LHCN-M2 (cell line): ENCODE results near the gene NSUN3. TPM values are rescaled to one million over a fixed set of nuclear protein-coding genes. Genes with fewer than 3 reads are reported as not detected.
"Not testable (repeated sequence)": the region's sequence is repeated elsewhere in the genome, so short reads cannot be mapped to it uniquely, and the experiment has no call there.

ENCODE experiments used
- DNase-seq: peaks from one replicate; pipeline ENCODE4 v3.0.0-alpha.2; 2012; ENCODE audit warnings: low read depth
- polyA plus RNA-seq: library from polyadenylated mRNA; unstranded; fragments of >200 nt; gene quantifications from one replicate; pipeline ENCODE4 v1.2.1, GENCODE V29; 2012; ENCODE audit warnings: missing spikeins
- total RNA-seq: library from RNA; depleted of rRNA; stranded (reverse); fragments of >200 nt; gene quantifications from 2 replicates; pipeline ENCODE4 v1.2.3, GENCODE V29; 2014; rRNA removed

NSUN3 gene
- total RNA-seq = 8.5 and 9.0 TPM in 2 replicates
- polyA plus RNA-seq = 3.7 TPM

DNA sequence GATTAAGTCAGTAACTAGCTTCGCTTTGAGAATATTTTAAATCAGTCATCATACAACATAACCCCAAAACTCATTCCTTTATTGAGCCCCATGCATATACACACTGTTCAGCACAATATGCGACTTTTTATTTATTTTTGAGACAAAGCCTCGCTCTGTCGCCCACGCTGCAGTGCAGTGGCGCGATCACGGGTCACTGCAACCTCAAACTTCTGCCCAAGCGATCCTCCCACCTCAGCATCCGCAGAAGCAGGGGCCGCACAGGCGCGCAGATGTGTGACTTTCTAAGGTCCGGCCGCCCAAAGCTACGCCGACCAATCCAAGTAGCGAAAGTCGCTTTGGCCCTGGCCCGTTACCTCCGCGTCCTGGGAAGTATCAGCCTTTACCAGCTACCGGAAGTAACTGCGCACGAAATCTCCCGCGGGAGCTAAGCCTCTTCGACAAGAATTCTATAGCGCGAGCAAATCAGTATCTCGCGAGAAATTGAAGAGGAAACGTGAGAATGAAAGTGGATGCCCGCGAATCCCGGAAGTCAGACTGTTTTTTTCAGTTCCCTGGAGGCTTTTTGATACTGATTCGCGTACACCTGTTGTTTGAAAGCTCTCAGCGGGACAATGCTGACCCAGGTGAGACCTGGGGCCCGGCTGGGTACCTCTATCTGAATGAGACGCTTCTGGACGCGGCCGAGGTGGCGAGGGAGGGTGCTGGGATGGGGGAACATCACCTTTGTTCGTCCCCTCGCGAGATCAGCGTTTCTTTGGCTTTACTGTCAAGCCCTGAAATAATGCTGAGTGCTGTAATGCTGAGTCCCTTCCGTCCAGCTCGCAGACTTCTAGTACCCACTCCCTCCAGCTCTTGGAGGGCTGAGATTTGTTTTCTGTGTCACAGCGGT is at the start of gene NSUN3, which contains the start of gene DHFR2:
Gene NSUN3, plus strand, starts transcription at position 549 of the 892 bp plus-strand sequence. Its CDS starts 66 bp downstream, at position 615.
Gene DHFR2, minus strand, starts transcription at position 404 of the 892 bp plus-strand sequence. CDS start 1,405 bp downstream, outside the sequence.
- peak; percentile 98 for DNase-seq

DNA sequence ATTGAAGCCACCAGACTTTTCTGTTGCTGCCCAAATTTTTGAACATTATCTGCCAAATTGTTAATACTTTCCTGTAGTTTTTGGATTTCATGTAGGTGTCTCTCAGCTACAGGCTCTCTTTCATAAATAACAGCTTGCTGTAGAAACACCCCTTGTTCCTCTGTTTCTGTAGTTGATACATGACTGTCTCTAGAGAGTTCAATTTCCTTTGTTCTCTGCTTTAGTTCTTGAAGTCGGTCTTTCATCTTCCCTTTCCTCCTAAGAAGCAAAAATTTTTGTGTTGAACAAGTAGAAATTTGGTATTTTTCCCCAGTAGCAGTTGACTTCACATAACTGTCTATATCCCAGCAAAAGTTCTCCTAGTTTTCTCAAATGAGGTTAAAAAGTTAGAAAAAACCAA is 47.8 kb upstream of the NSUN3 start:
- no peak for DNase-seq

DNA sequence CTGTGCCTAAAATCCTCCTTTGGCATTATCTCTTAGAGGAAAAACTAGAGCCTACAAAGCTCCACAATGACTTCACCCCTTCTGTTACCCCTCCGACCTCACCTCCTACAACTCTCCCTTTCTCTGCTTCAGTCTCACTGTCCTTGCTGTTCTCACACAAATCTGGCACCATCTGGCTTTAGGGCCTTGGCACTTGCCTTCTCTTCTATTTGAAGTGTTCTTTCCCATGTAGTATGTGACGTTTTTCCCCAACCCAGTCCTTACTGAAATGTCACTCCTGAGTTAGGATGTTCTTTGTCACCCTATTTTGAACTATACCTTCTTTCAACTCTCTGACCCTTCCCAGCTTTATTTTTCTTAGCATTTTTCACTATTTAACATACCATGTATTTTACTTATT is 43.2 kb upstream of the NSUN3 start:
- DNase-seq = no peak

DNA sequence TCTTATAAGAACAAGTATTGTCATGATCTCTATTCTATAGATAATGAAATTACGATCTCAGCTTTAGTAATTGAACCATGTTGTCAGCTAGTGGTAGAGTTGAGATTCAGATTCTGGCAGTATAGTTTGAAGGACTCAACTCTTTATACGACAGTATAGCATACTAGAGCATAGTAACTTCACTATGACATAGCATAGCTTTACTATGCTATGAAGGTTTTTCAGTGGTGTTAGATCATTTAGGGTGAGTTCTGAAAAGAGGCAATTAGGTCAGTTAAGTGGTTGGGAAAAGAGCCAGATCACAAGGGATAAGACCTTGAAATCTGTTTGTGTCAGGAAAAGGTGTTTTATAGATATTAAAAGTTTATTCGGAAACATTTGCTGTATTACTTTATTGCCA is 42.6 kb upstream of the NSUN3 start:
- no peak for DNase-seq

DNA sequence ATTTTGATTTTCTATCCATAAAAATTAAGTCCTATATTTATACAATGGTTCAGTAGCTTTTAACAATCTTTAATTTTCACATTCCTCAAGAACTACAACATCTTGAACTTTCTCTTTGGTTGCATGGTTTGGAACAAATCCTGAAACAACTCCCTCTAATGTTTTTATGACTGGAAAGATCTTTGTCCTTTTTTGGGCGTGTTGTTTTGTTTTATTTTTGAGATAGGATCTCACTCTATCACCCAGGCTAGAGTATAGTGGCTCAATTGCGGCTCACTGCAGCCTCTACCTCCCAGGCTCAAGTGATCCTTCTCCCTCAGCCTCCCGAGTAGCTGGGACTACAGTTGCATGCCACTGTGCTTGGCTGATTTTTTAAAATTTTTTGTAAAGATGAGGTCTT is 38.5 kb upstream of the NSUN3 start:
- peak; percentile 10 for DNase-seq

DNA sequence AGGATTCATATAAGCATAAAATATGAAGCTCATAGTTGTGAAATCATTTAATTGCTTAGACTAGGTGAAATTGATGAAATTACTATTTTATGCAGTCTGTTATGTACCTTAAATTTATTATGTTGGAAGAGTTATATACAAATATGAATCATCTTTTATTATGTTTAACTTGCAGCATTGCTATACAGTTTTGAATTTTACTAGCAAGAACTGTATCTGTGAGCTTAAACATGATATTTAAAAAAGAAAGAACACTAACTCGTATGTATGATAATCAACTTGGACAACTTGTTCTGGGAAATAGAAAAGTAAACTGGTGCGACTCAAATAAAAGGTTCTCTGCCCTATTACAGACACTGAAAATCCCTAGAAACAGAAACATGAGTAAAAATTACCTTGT is 36.2 kb upstream of the NSUN3 start:
- no peak for DNase-seq

DNA sequence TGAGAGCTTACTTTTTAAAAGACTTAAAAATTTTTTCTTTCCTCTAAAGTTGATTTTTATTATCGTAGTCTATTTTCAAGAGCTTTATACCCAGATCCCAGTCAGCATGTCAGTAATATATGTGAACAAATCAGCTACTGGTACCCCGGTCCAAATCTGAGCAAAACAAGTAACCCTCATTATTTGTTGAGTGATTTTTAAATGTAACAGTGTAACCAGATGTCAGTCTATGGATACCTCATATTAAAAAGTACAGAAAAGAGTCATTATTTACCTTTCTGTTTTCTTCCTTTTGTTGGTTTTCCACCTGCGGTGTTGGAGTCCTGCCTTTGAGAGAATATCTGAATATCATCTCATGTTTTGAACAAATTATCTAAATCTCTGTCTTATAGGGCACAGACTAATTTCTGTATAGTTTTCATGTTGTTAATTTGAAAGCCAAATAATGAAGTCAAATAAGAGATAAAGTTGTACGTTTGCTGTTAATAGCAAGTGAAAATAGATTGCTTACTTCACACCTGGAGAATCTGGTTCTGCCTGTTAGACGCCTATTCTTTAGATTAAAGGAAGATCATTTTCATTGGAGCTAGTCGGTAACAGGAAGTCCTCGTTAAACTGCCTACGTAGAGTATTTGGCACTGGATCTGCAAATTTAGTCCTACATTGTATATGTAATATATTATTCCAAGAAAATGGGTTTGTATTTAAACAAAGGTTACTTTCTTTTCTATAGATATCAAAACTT is 34.6 kb upstream of the NSUN3 start, which contains the start of gene STX19:
Gene STX19, minus strand, starts transcription at position 505 of the 745 bp plus-strand sequence. CDS start 13,328 bp downstream, outside the sequence.
- no peak for DNase-seq

DNA sequence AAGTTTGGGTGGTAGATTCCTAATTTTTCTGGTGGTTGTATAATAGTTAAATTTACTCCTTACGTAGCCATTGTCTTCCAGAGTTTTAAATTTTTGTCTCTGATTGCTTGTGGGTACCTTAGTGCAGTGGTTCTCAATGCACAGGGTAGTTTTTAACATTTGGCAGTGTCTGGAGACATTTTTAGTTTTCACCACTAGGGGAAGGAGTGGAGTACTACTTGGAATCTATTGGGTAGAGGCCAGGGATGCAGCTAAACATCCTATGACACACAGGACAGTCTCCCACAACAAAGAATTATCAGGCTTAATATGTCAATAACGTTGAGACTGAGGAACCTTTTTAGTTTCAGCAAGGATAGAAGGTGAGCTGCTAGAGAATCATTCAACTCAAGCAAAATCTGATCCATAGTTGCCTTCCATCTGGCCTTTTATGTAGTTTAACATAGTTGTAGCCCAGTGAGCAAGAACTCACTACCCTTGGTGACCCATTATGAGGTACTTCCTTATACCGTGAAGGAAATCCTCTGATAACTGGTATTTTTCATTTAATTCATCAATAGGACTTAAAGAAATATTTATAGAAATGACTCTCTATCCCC is 25.9 kb upstream of the NSUN3 start:
- DNase-seq = peak; percentile 63

DNA sequence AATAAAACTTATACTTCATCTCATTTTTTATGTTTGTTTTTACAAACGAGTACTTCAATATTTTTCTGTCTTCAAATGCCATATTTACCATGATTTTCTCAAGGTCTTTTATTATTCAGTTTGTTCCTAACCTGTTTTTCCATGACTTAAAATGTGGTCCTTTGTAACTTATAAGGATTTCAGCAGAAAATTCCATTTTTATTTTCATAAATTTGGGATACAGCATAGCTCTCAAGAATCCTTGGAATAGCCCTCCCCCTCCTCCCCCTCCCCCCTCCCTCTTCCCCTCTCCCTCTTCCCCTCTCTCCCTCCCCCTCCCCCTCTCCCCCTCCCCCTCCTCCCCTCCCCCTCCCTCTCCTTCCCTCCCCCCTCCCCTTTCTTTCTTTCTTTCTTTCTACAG is 19.6 kb upstream of the NSUN3 start:
- DNase-seq = no peak

DNA sequence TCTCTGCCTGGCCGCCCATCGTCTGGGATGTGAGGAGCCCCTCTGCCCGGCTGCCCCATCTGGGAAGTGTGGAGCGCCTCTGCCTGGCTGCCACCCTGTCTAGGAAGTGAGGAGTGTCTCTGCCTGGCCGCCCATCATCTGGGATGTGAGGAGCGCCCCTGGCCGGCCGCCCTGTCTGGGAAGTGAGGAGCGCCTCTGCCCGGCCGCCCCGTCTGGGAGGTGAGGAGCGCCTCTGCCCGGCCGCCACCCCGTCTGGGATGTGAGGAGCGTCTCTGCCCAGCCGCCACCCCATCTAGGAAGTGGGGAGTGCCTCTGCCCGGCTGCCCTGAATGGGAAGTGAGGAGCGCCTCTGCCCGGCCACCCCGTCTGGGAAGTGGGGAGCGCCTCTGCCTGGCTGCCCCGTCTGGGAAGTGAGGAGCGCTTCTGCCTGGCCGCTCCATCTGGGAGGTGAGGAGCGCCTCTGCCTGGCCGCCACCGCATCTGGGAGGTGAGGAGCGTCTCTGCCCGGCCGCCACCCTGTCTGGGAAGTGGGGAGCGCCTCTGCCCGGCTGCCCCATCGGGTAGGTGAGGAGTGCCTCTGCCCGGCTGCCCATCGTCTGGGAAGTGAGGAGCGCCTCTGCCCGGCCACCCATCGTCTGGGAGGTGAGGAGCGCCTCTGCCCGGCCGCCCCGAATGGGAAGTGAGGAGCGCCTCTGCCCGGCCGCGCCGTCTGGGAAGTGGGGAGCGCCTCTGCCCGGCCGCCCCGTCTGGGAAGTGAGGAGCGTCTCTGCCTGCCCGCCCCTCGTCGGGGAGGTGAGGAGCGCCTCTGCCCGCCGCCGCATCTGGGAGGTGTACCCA is 18.5 kb upstream of the NSUN3 start:
- DNase-seq = not testable (repeated sequence)

DNA sequence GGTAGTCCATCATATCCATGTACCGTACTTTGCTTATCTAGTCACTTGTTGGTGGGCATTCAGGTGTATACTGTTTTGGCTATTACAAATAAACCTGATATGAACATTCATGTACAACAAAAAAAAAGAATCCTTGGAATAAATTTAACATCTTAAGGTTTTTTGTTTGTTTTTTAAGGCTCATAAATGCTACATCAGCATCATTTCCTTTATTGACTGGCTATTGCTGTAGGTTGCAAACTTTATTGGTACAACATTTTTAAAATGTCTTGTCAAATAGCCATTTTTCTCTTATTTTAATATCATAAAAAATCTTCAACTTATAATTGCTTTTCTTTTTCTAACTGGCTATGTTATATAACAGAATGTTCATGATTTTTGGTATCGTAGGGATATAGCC is 16.3 kb upstream of the NSUN3 start:
- DNase-seq = no peak

DNA sequence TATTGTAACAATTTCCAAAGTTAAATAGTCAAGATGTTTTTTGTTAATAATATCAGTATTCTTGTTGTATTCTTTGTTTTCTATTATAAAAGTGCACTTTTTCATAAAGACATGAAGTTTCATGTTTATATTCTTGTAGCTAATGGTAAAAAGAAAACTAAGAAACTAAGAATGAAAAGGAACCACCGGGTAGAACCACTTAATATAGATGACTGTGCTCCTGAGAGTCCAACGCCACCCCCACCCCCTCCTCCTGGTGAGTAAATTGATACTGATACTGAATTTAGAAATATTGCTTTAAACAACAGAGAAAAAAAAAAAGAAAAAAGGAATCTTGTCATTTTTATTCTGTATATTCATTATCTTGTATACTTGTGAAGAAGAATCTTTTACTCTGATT is 13.6 kb upstream of the NSUN3 start:
- DNase-seq = no peak

DNA sequence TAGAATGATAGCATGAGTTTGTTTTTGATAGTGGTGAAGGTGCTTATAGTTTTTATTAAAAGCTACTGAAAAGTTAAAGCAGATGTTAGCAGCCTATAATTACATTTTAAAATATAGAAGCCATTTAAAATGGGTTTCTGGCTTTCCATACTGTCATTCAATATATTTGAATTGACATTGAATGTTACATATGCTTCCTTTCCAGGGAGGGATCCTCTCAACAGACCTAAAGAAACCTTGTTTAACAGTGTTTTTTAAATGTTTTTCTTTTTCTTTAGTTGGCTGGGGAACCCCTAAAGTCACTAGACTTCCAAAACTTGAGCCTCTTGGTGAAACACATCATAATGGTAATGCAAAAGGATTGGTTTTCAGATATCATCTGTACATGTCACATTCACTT is 12.3 kb upstream of the NSUN3 start:
- no peak for DNase-seq

DNA sequence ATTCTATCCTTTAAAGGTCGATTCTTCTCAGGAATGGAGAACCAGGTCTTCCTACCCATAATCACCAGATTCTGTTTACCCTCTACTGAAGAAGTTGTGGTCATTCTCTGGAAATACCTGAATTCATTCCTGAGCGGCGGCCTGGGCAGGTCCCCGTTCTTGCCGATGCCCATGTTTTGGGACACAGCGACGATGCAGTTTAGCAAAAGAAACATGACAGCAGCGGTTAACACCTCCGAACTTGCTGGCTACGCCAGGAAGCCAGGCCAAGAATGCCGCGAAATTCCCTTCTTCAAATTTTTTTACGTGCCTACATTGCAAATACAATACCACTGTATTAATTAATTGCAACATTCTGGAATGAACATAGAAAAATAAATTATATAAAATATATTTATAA is 1.6 kb upstream of the NSUN3 start:
- no peak for DNase-seq

DNA sequence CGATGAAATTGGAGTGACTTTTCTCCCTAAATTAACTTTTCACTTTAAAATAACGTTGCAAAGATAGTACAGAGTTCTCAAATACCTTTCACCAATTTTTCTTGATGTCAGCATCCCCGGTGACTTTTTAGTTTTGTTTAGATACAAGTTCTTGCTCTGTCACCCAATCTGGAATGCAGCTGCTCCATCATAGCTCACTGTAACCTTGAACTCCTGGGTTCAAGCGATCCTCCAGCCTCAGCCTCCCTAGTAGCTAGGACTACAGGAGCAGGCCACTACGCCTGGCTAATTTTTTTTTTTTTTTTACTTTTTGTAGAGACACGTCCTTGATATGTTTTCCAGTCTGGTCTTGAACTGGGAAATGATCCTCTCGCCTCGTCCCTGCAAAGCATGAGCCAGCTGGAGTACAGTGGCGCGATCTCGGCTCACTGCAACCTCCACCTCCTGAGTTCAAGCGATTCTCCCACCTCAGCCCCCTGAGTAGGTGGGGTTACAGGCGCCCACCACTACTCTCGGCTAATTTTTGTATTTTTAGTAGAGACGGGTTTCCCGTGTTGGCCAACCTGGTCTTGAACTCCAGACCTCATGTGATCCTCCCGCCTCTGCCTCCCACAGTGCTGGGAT is 747 bp downstream of the NSUN3 start:
- DNase-seq = peak; percentile 29

DNA sequence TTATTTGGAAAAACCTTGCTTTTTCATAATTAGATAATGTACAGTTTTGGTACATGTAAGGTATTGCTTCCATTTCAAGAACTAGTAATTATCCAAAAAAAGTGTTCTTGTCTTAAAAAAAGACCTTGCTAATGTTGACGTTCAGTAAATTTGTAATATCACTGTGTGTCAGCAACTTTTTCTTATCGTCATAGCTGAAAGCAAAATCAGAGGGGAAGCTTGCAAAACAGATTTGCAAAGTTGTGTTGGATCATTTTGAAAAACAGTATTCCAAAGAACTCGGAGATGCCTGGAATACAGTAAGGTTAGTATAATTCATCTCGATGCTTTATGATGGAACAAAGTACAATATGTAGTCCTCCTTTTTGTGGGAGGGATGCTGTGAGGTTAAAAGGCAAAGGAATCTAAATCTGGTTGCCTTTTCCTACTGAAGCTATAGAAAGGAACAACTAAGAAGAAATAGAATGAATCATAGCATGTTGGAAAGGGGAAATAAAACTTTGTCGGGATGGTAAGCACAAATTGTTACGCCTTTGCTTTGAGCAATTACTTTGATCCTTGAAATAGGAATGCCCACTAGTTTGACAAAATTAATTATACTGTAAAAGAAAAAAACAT is 1.5 kb downstream of the NSUN3 start:
- no peak for DNase-seq

DNA sequence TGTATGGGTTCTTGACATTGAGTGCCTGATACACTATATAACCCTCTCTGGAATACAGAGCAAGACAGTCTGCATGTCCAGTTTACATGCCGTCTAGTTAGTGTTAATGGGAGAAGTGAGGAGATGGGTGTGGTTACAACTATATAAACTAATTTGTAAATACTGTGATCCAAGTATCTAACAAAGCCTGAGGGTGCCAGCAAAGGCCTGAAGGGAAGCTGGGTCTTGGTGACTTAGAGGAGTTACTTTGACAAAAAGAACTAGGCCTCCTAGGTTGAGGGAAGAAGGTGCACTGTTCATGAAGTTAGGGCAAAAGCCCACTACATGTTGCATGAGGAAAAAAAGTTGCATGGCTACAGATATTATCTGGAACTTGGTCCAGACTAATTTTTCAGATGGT is 2.3 kb downstream of the NSUN3 start:
- no peak for DNase-seq

DNA sequence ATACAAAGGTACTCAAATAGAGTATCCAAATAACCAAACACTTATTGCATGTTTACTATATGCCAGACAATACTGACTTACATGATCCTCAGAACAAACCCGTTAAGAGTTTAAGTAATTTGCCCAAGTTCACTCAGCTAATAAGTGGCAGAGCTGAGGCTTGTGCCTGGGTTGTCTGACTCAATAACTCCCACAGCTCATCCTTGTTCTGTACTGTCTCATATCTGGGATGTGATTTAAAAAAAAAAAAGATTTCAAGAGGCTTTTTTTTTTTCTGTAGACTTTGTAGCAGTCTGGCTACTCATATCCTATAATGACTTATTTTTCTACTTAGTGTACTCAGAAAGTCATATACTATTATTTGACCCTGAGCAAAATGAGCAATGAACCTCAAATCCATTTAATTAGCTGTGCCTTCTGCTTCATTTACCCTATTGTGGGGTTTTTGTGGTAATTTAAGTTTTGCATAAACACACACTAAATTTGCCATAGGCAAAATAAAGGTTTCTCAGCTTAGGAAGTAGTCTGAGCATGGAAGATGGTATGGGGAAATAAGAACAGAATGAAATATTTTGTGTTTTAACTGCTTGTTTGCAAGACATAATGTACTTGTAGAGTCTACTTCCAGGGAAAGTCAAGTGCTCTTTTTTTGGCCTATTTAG is 3.1 kb downstream of the NSUN3 start:
- DNase-seq = no peak
